Loucy (cell line): Measurements from ENCODE around the gene NCOA1.

ENCODE experiments used
- H2AFZ ChIP-seq: fragments of 200-600 bp; sonication (generic); 2 replicates; pipeline ENCODE4 v1.6.0; 2016; ENCODE audit warnings: antibody characterized with exemption, mild to moderate bottlenecking, low read length, moderate library complexity
- H3F3A ChIP-seq: fragments of 200-600 bp; 2 replicates; pipeline ENCODE4 v1.6.0; 2016; ENCODE audit warnings: antibody characterized with exemption, low read depth, mild to moderate bottlenecking
- H3K27me3 ChIP-seq: fragments of 200-600 bp; sonication (generic); 2 replicates; pipeline ENCODE4 v1.6.1; 2014; ENCODE audit warnings: low read length, mild to moderate bottlenecking; ENCODE audit not compliant: insufficient read depth, poor library complexity, severe bottlenecking
- H3K36me3 ChIP-seq: fragments of 200-600 bp; sonication (generic); 2 replicates; pipeline ENCODE4 v1.6.1; 2016; ENCODE audit warnings: low read length; ENCODE audit not compliant: insufficient read depth
- H3K4me1 ChIP-seq: fragments of 200-600 bp; sonication (generic); 2 replicates; pipeline ENCODE4 v1.5.1; 2014; ENCODE audit warnings: low read length, mild to moderate bottlenecking; ENCODE audit not compliant: insufficient read depth, poor library complexity, severe bottlenecking
- H3K4me2 ChIP-seq: fragments of 200-600 bp; sonication (generic); 2 replicates; pipeline ENCODE4 v1.6.0; 2014; ENCODE audit warnings: antibody characterized with exemption, low read length, low read depth, mild to moderate bottlenecking; ENCODE audit not compliant: poor library complexity, severe bottlenecking
- H3K4me3 ChIP-seq: fragments of 200-600 bp; sonication (generic); 2 replicates; pipeline ENCODE4 v1.5.1; 2014; ENCODE audit warnings: low read length, mild to moderate bottlenecking, mixed read lengths; ENCODE audit not compliant: poor library complexity, severe bottlenecking
- H3K79me2 ChIP-seq: fragments of 200-600 bp; sonication (generic); 2 replicates; pipeline ENCODE4 v1.6.1; 2014; ENCODE audit warnings: low read length; ENCODE audit not compliant: insufficient read depth
- H3K9ac ChIP-seq: fragments of 200-600 bp; sonication (generic); 2 replicates; pipeline ENCODE4 v1.6.0; 2014; ENCODE audit warnings: mild to moderate bottlenecking, low read depth, low read length, moderate library complexity; ENCODE audit not compliant: poor library complexity, severe bottlenecking
- H3K9me2 ChIP-seq: fragments of 200-600 bp; sonication (generic); replicated peaks from 2 replicates; pipeline ENCODE4 v1.6.1; 2016; ENCODE audit warnings: low read depth, low read length, mixed read lengths
- H3K9me3 ChIP-seq: fragments of 200-600 bp; sonication (generic); 2 replicates; pipeline ENCODE4 v1.6.1; 2014; ENCODE audit warnings: mild to moderate bottlenecking, antibody characterized with exemption, low read length, low read depth; ENCODE audit not compliant: insufficient read depth
- H4K20me1 ChIP-seq: fragments of 200-600 bp; sonication (generic); 2 replicates; pipeline ENCODE4 v1.6.0; 2014; ENCODE audit warnings: antibody characterized with exemption, low read length, mild to moderate bottlenecking; ENCODE audit not compliant: insufficient read depth, poor library complexity, severe bottlenecking
- CTCF ChIP-seq: fragments of 200-600 bp; sonication (generic); conservative IDR thresholded peaks from 2 replicates; pipeline ENCODE4 v1.5.1; 2014; ENCODE audit warnings: mild to moderate bottlenecking, antibody characterized with exemption, low read length
- EZH2phosphoT487 ChIP-seq: fragments of 200-600 bp; IDR thresholded peaks from 2 replicates; pipeline ENCODE4 v1.6.1; 2018; ENCODE audit warnings: antibody characterized with exemption, mild to moderate bottlenecking, moderate library complexity, borderline replicate concordance

NCOA1 gene

GRCh38 chr2:24515831-24516230 is 24.8 kb downstream of the NCOA1 start:
- 0 out of 2 replicates have a peak, but pooled peaks cover 3% of the 10 kb centered on the region for H3K9me3 ChIP-seq
- H2AFZ ChIP-seq, result no peak overlapping the region
- H3K9ac ChIP-seq, result no peak overlapping the region
- no peaks in the 10 kb centered on the region for H3F3A ChIP-seq
- H4K20me1 ChIP-seq, result peaks cover 4% of the 10 kb centered on the region
- no peaks in the 10 kb centered on the region for H3K9me2 ChIP-seq
- TF ChIP-seq EZH2phosphoT487 (no peak), CTCF (no peak)
- H3K4me2 ChIP-seq, result no peak overlapping the region
- no peak overlapping the region for H3K4me3 ChIP-seq
- no peaks in the 10 kb centered on the region for H3K36me3 ChIP-seq
- H3K79me2 ChIP-seq, result peaks cover 67% of the 10 kb centered on the region
- no peaks in the 10 kb centered on the region for H3K27me3 ChIP-seq
- peaks cover 13% of the 10 kb centered on the region for H3K4me1 ChIP-seq

GRCh38 chr2:24517247-24517646 is 26.2 kb downstream of the NCOA1 start:
- Histone ChIP-seq H3K79me2 (peaks cover 64% of the 10 kb centered on the region), H3K4me3 (no peak overlapping the region), H3K9me3 (0 out of 2 replicates have a peak, but pooled peaks cover 3% of the 10 kb centered on the region), H4K20me1 (peaks cover 6% of the 10 kb centered on the region), H3K9ac (no peak overlapping the region), H3K27me3 (no peaks in the 10 kb centered on the region), H3K9me2 (no peaks in the 10 kb centered on the region), H3K4me1 (peaks cover 12% of the 10 kb centered on the region), H3K36me3 (no peaks in the 10 kb centered on the region), H3F3A (no peaks in the 10 kb centered on the region), H3K4me2 (no peak overlapping the region), H2AFZ (no peak overlapping the region)
- no peak for TF ChIP-seq CTCF
- no peak for TF ChIP-seq EZH2phosphoT487

GRCh38 chr2:24520175-24520574 is 29.1 kb downstream of the NCOA1 start:
- H3K9me2 ChIP-seq, result no peaks in the 10 kb centered on the region
- no peaks in the 10 kb centered on the region for H3F3A ChIP-seq
- no peak overlapping the region for H2AFZ ChIP-seq
- H3K9ac ChIP-seq, result no peak overlapping the region
- 0 out of 2 replicates have a peak, but pooled peaks cover 3% of the 10 kb centered on the region for H3K9me3 ChIP-seq
- no peak overlapping the region for H3K4me2 ChIP-seq
- no peak overlapping the region for H3K4me3 ChIP-seq
- peaks cover 58% of the 10 kb centered on the region for H3K79me2 ChIP-seq
- peaks cover 6% of the 10 kb centered on the region for H4K20me1 ChIP-seq
- TF ChIP-seq EZH2phosphoT487 (no peak), CTCF (no peak)
- H3K4me1 ChIP-seq, result peaks cover 9% of the 10 kb centered on the region
- no peaks in the 10 kb centered on the region for H3K36me3 ChIP-seq
- H3K27me3 ChIP-seq, result no peaks in the 10 kb centered on the region
